HepG2 (cell line): ENCODE data around the gene CPVL. TPM values are rescaled to one million over a fixed set of nuclear protein-coding genes. Genes with fewer than 3 reads are reported as not detected.

Experiments
- ATAC-seq: fragments of 200-7000 bp; cut with Tn5 transposase; 3 replicates; pipeline ENCODE4 v1.9.1; 2020; ENCODE audit warnings: mild to moderate bottlenecking, moderate library complexity
- BruUV-seq: library from RNA; stranded (reverse); fragments of 400-500 nt; replicated peaks from 2 replicates; lab custom pipeline; 2021; lab: Mats Ljungman, UMichigan
- CTCF ChIA-PET: fragments of 300-600 bp; formaldehyde crosslinking; extraction: SDS; loops from one replicate; lab custom pipeline; 2021; ENCODE audit warnings: low total read pairs, inconsistent platforms, low intra/inter-chr PET ratio; lab: Yijun Ruan, JAX
- POLR2A ChIA-PET: fragments of 350-600 bp; sonication (Branson Sonifier 250); formaldehyde crosslinking; loops from one replicate; lab custom pipeline; 2020; ENCODE audit warnings: antibody characterized with exemption, inconsistent platforms; lab: Yijun Ruan, JAX
- DNase-seq: peaks from one replicate; pipeline ENCODE4 v3.0.0-alpha.2; 2015; ENCODE audit warnings: low spot score
- FAIRE-seq: peaks from 3 replicates; lab custom pipeline; 2011; peaks lifted over from hg19 to GRCh38; lab: Jason Lieb, UNC
- H2AFZ ChIP-seq: one replicate; pipeline ENCODE4 v1.6.1; 2011; ENCODE audit warnings: low read length, inconsistent platforms
- H3K27ac ChIP-seq: fragments of 300-600 bp; 3 replicates; pipeline ENCODE4 v1.8.0; 2011; ENCODE audit warnings: mixed run types, mild to moderate bottlenecking, mixed read lengths, low read length, inconsistent platforms; ENCODE audit not compliant: insufficient read depth; ENCODE audit errors: extremely low read length
- H3K27me3 ChIP-seq, 2 experiments: fragments of 200-600 bp in 1 of 2; 2 replicates in 1 of 2; 3 replicates in 1 of 2; pipeline versions ENCODE4 v1.6.0 to v1.8.0; 2011; ENCODE audit warnings: low read length in 2 of 2, mild to moderate bottlenecking in 2 of 2, moderate library complexity in 2 of 2, inconsistent platforms in 1 of 2; ENCODE audit not compliant: insufficient read depth in 2 of 2, control insufficient read depth in 1 of 2
- H3K36me3 ChIP-seq, 2 experiments: fragments of 200-600 bp in 1 of 2; replicated peaks in 1 of 2; 2 replicates in 1 of 2; 3 replicates in 1 of 2; pipeline versions ENCODE4 v1.5.1 to v1.8.0; 2011; ENCODE audit warnings: low read length in 2 of 2, inconsistent platforms in 1 of 2; ENCODE audit not compliant: insufficient read depth in 2 of 2, control insufficient read depth in 1 of 2
- H3K4me1 ChIP-seq: 2 replicates; pipeline ENCODE4 v1.5.1; 2012; ENCODE audit warnings: low read length, inconsistent platforms; ENCODE audit not compliant: insufficient read depth
- H3K4me2 ChIP-seq: 2 replicates; pipeline ENCODE4 v1.6.0; 2011; ENCODE audit warnings: low read depth, low read length, inconsistent platforms
- H3K4me3 ChIP-seq, 3 experiments: fragments of 200-600 bp in 1 of 3; sonication (generic), shearing (Covaris generic) in 1 of 3; replicated peaks in 1 of 3; 2 replicates each; pipeline ENCODE4 v1.5.1; 2011 to 2016; ENCODE audit warnings: low read length in 3 of 3, inconsistent platforms in 2 of 3, low read depth in 2 of 3, mild to moderate bottlenecking in 2 of 3, control low read depth in 1 of 3, mixed read lengths in 1 of 3; ENCODE audit not compliant: insufficient read depth in 1 of 3
- H3K79me2 ChIP-seq: one replicate; pipeline ENCODE4 v1.6.1; 2011; ENCODE audit warnings: low read length, inconsistent platforms; ENCODE audit not compliant: insufficient read depth
- H3K9ac ChIP-seq: 2 replicates; pipeline ENCODE4 v1.6.0; 2011; ENCODE audit warnings: mild to moderate bottlenecking, low read depth, low read length, inconsistent platforms; ENCODE audit not compliant: insufficient read depth
- H3K9me3 ChIP-seq: 2 replicates; pipeline ENCODE4 v1.5.1; 2012; ENCODE audit warnings: mild to moderate bottlenecking, low read length
- H4K20me1 ChIP-seq: 2 replicates; pipeline ENCODE4 v1.6.0; 2011; ENCODE audit warnings: inconsistent platforms, mild to moderate bottlenecking, low read length, moderate library complexity; ENCODE audit not compliant: insufficient read depth
- AKNA ChIP-seq: sonication (generic); formaldehyde crosslinking; IDR thresholded peaks from 2 replicates; pipeline ENCODE4 v1.4.0; 2020; ENCODE audit warnings: missing genetic modification reagents, borderline replicate concordance
- CAMTA2 ChIP-seq: sonication (generic); formaldehyde crosslinking; IDR thresholded peaks from 2 replicates; pipeline ENCODE4 v1.4.0; 2020; ENCODE audit warnings: mild to moderate bottlenecking, missing genetic modification reagents, borderline replicate concordance
- CEBPG ChIP-seq: IDR thresholded peaks from 2 replicates; pipeline ENCODE4 v1.6.1; 2016
- KLF12 ChIP-seq: sonication (generic); formaldehyde crosslinking; IDR thresholded peaks from 2 replicates; pipeline ENCODE4 v1.4.0; 2020; ENCODE audit warnings: missing genetic modification reagents, borderline replicate concordance
- KLF9 ChIP-seq: IDR thresholded peaks from 2 replicates; pipeline ENCODE4 v1.6.1; 2016; ENCODE audit warnings: low read depth
- MAFG ChIP-seq: sonication (generic); formaldehyde crosslinking; IDR thresholded peaks from 2 replicates; pipeline ENCODE4 v1.5.1; 2020; ENCODE audit warnings: mild to moderate bottlenecking, missing genetic modification reagents
- MEF2D ChIP-seq: sonication (generic); formaldehyde crosslinking; IDR thresholded peaks from 2 replicates; pipeline ENCODE4 v1.5.1; 2020; ENCODE audit warnings: mild to moderate bottlenecking, missing genetic modification reagents
- PAXIP1 ChIP-seq: sonication (generic); formaldehyde crosslinking; conservative IDR thresholded peaks from 2 replicates; pipeline ENCODE4 v1.4.0; 2020; ENCODE audit warnings: mild to moderate bottlenecking, missing genetic modification reagents, moderate library complexity
- STAT5B ChIP-seq: sonication (generic); formaldehyde crosslinking; IDR thresholded peaks from 2 replicates; pipeline ENCODE4 v1.4.0; 2020; ENCODE audit warnings: missing genetic modification reagents
- ZBTB42 ChIP-seq: sonication (generic); formaldehyde crosslinking; IDR thresholded peaks from 2 replicates; pipeline ENCODE4 v1.5.0; 2020; ENCODE audit warnings: mild to moderate bottlenecking, missing genetic modification reagents
- ZKSCAN5 ChIP-seq: sonication (generic); formaldehyde crosslinking; IDR thresholded peaks from 2 replicates; pipeline ENCODE4 v1.5.1; 2020; ENCODE audit warnings: mild to moderate bottlenecking, missing genetic modification reagents
- ZNF34 ChIP-seq: sonication (generic); formaldehyde crosslinking; IDR thresholded peaks from 2 replicates; pipeline ENCODE4 v1.4.0; 2020; ENCODE audit warnings: mild to moderate bottlenecking, missing genetic modification reagents, borderline replicate concordance
- ZNF607 ChIP-seq: sonication (generic); formaldehyde crosslinking; IDR thresholded peaks from 2 replicates; pipeline ENCODE4 v1.5.1; 2020; ENCODE audit warnings: missing genetic modification reagents, mild to moderate bottlenecking, borderline replicate concordance
- ZNF777 ChIP-seq: sonication (generic); formaldehyde crosslinking; IDR thresholded peaks from 2 replicates; pipeline ENCODE4 v1.4.0; 2020; ENCODE audit warnings: missing genetic modification reagents
- ZNF780A ChIP-seq: sonication (generic); formaldehyde crosslinking; IDR thresholded peaks from 2 replicates; pipeline ENCODE4 v1.8.0; 2022; ENCODE audit warnings: mild to moderate bottlenecking, missing genetic modification reagents, moderate library complexity
- WGBS: methylation state at CpG from one replicate; pipeline ENCODE4 v1.1.6; 2017; ENCODE audit warnings: low lambda C conversion rate; 5-methylcytosine and 5-hydroxymethylcytosine counted together
- in situ Hi-C: cut with HindIII; loops from 2 replicates; pipeline ENCODE4 v1.10.0; 2017; ENCODE audit warnings: low pct_unique_long_range_greater_than_20kb; ENCODE audit not compliant: extremely low pct_ligation_motif_present
- intact Hi-C: fragments of 100-400 bp; cut with micrococcal nuclease; formaldehyde crosslinking; loops from one replicate; pipeline ENCODE4 v1.10.0; 2022; ENCODE audit not compliant: unreplicated experiment
- polyA plus RNA-seq, 8 experiments: library from polyadenylated mRNA; depleted of rRNA in 3 of 8; stranded (reverse) in 7 of 8; unstranded in 1 of 8; fragments of >200 nt; fragmentation: Illumina TruSeq in 4 of 8; extraction: Trizol in 4 of 8; gene quantifications; 2 replicates each; pipeline versions ENCODE4 v1.2.1 to v1.2.3, GENCODE V29; 2011 to 2016; ENCODE audit warnings: low read depth in 4 of 8, missing spikeins in 1 of 8, mixed read lengths in 1 of 8; ENCODE audit not compliant: insufficient read depth in 1 of 8
- total RNA-seq, 5 experiments: library from RNA; depleted of rRNA; stranded (reverse); fragments of >200 nt; fragmentation: Illumina TruSeq; extraction: Trizol; gene quantifications; 2 replicates each; pipeline ENCODE4 v1.2.3, GENCODE V29; 2016; ENCODE audit warnings: low read depth in 1 of 5

CPVL gene
- total and polyA plus RNA-seq, 2 of the 13 experiments (the other 11 are each of a cell fraction or from before 2014, with no cell fraction given): 59.2 to 294 TPM

GRCh38 chr7:29138588-29138987 is 7.7 kb downstream of the CPVL start (continued):
- TF ChIP-seq ZNF607 (CRISPR knock-in tag) (no peak), ZNF780A (CRISPR knock-in tag) (no peak), STAT5B (CRISPR knock-in tag) (no peak)
- TF ChIP-seq, all 625 proteins: peak for 0

GRCh38 chr7:29135846-29136245 is 10.5 kb downstream of the CPVL start:
- ATAC-seq (no peak), DNase-seq (no peak), FAIRE-seq (no peak)
- CTCF ChIA-PET: no interaction called here
- Histone ChIP-seq H3K79me2 (peaks cover 13% of the 10 kb centered on the region), H3K4me1 (peaks cover 30% of the 10 kb centered on the region), H3K9ac (no peak overlapping the region), H3K4me3 (no peak overlapping the region), H3K27me3 (no peaks in the 10 kb centered on the region), H3K36me3 (no peaks in the 10 kb centered on the region), H3K4me2 (no peak overlapping the region), H3K27ac (no peak overlapping the region), H2AFZ (no peak overlapping the region), H3K9me3 (no peaks in the 10 kb centered on the region), H4K20me1 (no peaks in the 10 kb centered on the region)
- no peak for TF ChIP-seq KLF9
- TF ChIP-seq KLF12 (CRISPR knock-in tag): no peak
- TF ChIP-seq MEF2D (CRISPR knock-in tag): no peak
- no peak for TF ChIP-seq ZNF777 (CRISPR knock-in tag)
- no peak for TF ChIP-seq CEBPG (CRISPR knock-in tag)
- no peak for TF ChIP-seq CAMTA2 (CRISPR knock-in tag)
- TF ChIP-seq PAXIP1 (CRISPR knock-in tag): no peak
- no peak for TF ChIP-seq MAFG (CRISPR knock-in tag)
- TF ChIP-seq ZBTB42 (CRISPR knock-in tag): no peak
- TF ChIP-seq ZNF34 (CRISPR knock-in tag): no peak
- TF ChIP-seq ZKSCAN5 (CRISPR knock-in tag): no peak
- TF ChIP-seq AKNA (CRISPR knock-in tag): no peak
- in situ Hi-C loops: no loop called here
- intact Hi-C loops: no loop called here
- WGBS: 98% methylated on average over 1 of the region's 1 CpG
- POLR2A ChIA-PET: no interaction called here
- no TSS peak for BruUV-seq
